CD14-positive monocyte (primary cell): ENCODE results near the gene C6orf132. TPM values are rescaled to one million over a fixed set of nuclear protein-coding genes. Genes with fewer than 3 reads are reported as not detected.

Experiments used
- DNase-seq, 3 donors: peaks; one replicate each; pipeline ENCODE4 v3.0.0-alpha.2; 2011 to 2022
- H2AFZ ChIP-seq: 2 replicates; pipeline ENCODE4 v1.6.0; 2012; ENCODE audit warnings: mild to moderate bottlenecking, low read depth, low read length, inconsistent platforms; ENCODE audit not compliant: insufficient read depth, poor library complexity, severe bottlenecking
- H3K27ac ChIP-seq, 2 donors: 1 replicate in 1 of 2; 2 replicates in 1 of 2; pipeline ENCODE4 v1.5.1; 2012 to 2013; ENCODE audit warnings: low read length in 2 of 2, control low read depth in 1 of 2, inconsistent platforms in 1 of 2, low read depth in 1 of 2, mild to moderate bottlenecking in 1 of 2
- H3K27me3 ChIP-seq, 2 donors: one replicate each; pipeline versions ENCODE4 v1.6.0 to v1.6.1; 2011 to 2013; ENCODE audit warnings: low read length in 2 of 2; ENCODE audit not compliant: control insufficient read depth in 2 of 2, insufficient read depth in 2 of 2
- H3K36me3 ChIP-seq, 2 donors: replicated peaks in 1 of 2; 1 replicate in 1 of 2; 2 replicates in 1 of 2; pipeline versions ENCODE4 v1.5.1 to v1.6.1; 2012 to 2013; ENCODE audit warnings: low read length in 2 of 2, control low read depth in 1 of 2, inconsistent platforms in 1 of 2, mild to moderate bottlenecking in 1 of 2; ENCODE audit not compliant: insufficient read depth in 2 of 2, control insufficient read depth in 1 of 2
- H3K4me1 ChIP-seq, 2 donors: 1 replicate in 1 of 2; 2 replicates in 1 of 2; pipeline versions ENCODE4 v1.5.1 to v1.6.1; 2012 to 2013; ENCODE audit warnings: low read length in 2 of 2, control low read depth in 1 of 2, inconsistent platforms in 1 of 2, mild to moderate bottlenecking in 1 of 2, moderate library complexity in 1 of 2; ENCODE audit not compliant: insufficient read depth in 2 of 2, control insufficient read depth in 1 of 2
- H3K4me2 ChIP-seq: replicated peaks from 2 replicates; pipeline ENCODE3; 2012; ENCODE audit warnings: low read length, moderate library complexity, mild to moderate bottlenecking; ENCODE audit not compliant: poor library complexity, severe bottlenecking; ENCODE audit errors: extremely low read depth
- H3K4me3 ChIP-seq, 3 experiments: fragments of 200-600 bp in 1 of 3; sonication (generic) in 1 of 3; replicated peaks in 1 of 3; 1 replicate in 2 of 3; 2 replicates in 1 of 3; pipeline ENCODE4 v1.5.1; 2011 to 2013; ENCODE audit warnings: low read length in 3 of 3, mild to moderate bottlenecking in 3 of 3, control low read depth in 2 of 3, low read depth in 2 of 3, inconsistent platforms in 1 of 3, moderate library complexity in 1 of 3
- H3K79me2 ChIP-seq: 2 replicates; pipeline ENCODE4 v1.6.0; 2012; ENCODE audit warnings: mild to moderate bottlenecking, control low read depth, inconsistent platforms, low read length, moderate library complexity; ENCODE audit not compliant: insufficient read depth
- H3K9ac ChIP-seq: 2 replicates; pipeline ENCODE4 v1.6.0; 2017; ENCODE audit warnings: low read length, mild to moderate bottlenecking; ENCODE audit not compliant: insufficient read depth, poor library complexity, severe bottlenecking
- H3K9me3 ChIP-seq, 2 donors: replicated peaks in 1 of 2; 1 replicate in 1 of 2; 2 replicates in 1 of 2; pipeline versions ENCODE4 v1.5.1 to v1.6.1; 2012 to 2013; ENCODE audit warnings: low read length in 2 of 2, control low read depth in 1 of 2; ENCODE audit not compliant: control insufficient read depth in 1 of 2, insufficient read depth in 1 of 2
- H4K20me1 ChIP-seq: 2 replicates; pipeline ENCODE4 v1.6.0; 2012; ENCODE audit warnings: mild to moderate bottlenecking, low read length, control low read depth, moderate library complexity; ENCODE audit not compliant: insufficient read depth
- H3K27ac Mint-ChIP-seq, 7 donors: one replicate each; pipeline ENCODE4 v1.8.0; 2020; ENCODE audit warnings: mild to moderate bottlenecking in 7 of 7, mixed read lengths in 7 of 7, moderate library complexity in 6 of 7, inconsistent platforms in 2 of 7
- H3K27me3 Mint-ChIP-seq, 3 donors: one replicate each; pipeline ENCODE4 v1.8.0; 2021 to 2022; ENCODE audit warnings: low read depth in 3 of 3, mild to moderate bottlenecking in 3 of 3, mixed read lengths in 3 of 3, moderate library complexity in 3 of 3, inconsistent platforms in 1 of 3
- H3K36me3 Mint-ChIP-seq, 2 donors: one replicate each; pipeline ENCODE4 v1.8.0; 2020; ENCODE audit warnings: mixed read lengths in 2 of 2, inconsistent platforms in 1 of 2, mild to moderate bottlenecking in 1 of 2
- H3K4me1 Mint-ChIP-seq: one replicate; pipeline ENCODE4 v1.8.0; 2020; ENCODE audit warnings: mild to moderate bottlenecking, mixed read lengths
- H3K4me3 Mint-ChIP-seq, 2 donors: one replicate each; pipeline ENCODE4 v1.8.0; 2020; ENCODE audit warnings: mild to moderate bottlenecking in 2 of 2, mixed read lengths in 2 of 2, moderate library complexity in 1 of 2
- H3K9me3 Mint-ChIP-seq, 7 donors: one replicate each; pipeline ENCODE4 v1.8.0; 2020 to 2022; ENCODE audit warnings: mixed read lengths in 7 of 7, mild to moderate bottlenecking in 6 of 7, moderate library complexity in 6 of 7, inconsistent platforms in 2 of 7
- WGBS: methylation state at CpG from one replicate; pipeline ENCODE4 v1.1.5; 2013; ENCODE audit warnings: missing lambda C conversion rate; ENCODE audit not compliant: insufficient coverage; 5-methylcytosine and 5-hydroxymethylcytosine counted together
- intact Hi-C, 2 donors: fragments of 100-400 bp; cut with micrococcal nuclease; formaldehyde crosslinking; loops; one replicate each; pipeline versions ENCODE4 v1.15.0 to v1.15.1; 2023
- polyA plus RNA-seq, 3 donors: library from polyadenylated mRNA; depleted of rRNA in 1 of 3; unstranded in 2 of 3; stranded (reverse) in 1 of 3; fragments of 300-500 nt in 2 of 3; fragments of >200 nt in 1 of 3; fragmentation: Illumina TruSeq in 2 of 3; gene quantifications; 1 replicate in 2 of 3; 2 replicates in 1 of 3; pipeline ENCODE4 v1.2.3, GENCODE V29; 2012 to 2021
- TF ChIP-seq, protein P1 (sequence below): fragments of 200-600 bp; IDR thresholded peaks from one replicate; pipeline ENCODE4 v1.8.0; 2022; ENCODE audit warnings: antibody characterized with exemption, mild to moderate bottlenecking

Gene C6orf132
- polyA plus RNA-seq, 3 donors, result not detected

DNA sequence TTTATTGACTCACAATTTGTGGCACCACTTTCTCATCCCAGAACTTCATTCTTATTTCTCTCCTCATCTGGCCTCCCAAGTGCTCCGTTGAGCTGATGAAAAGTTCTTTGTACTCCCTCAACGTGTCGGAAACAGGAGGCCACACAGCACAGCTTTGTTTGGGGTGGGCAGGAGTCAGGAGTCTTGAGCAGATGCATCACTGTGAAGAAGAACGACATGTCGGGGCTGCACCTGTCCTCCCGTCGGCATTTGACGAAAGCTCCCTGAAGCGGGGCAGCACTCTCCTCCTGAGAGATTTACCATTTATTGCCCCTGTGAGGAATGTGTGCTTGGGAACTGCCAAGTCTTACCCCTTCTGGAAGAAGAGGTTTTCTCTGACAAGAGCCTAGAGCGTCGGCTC, 64.0 kb downstream of the C6orf132 start:
- Histone ChIP-seq H3K27ac (no peak overlapping the region), H3K4me1 (no peaks in the 10 kb centered on the region), H3K9ac (no peak overlapping the region), H3K79me2 (no peaks in the 10 kb centered on the region), H2AFZ (no peak overlapping the region), H3K36me3 (peaks cover 59 to 80% of the 10 kb centered on the region in 2 donors), H4K20me1 (peaks cover 5% of the 10 kb centered on the region), H3K9me3 (no peaks in the 10 kb centered on the region), H3K4me3 (no peak overlapping the region), H3K27me3 (no peaks in the 10 kb centered on the region), H3K4me2 (no peak overlapping the region)
- Mint-ChIP-seq H3K9me3 (no peaks in the 10 kb centered on the region), H3K36me3 (peaks cover 70 to 94% of the 10 kb centered on the region in 2 donors), H3K27me3 (peaks cover 0 to 2% (median 1%) of the 10 kb centered on the region in 3 donors), H3K4me3 (no peak overlapping the region), H3K27ac (peak overlapping the region in 1 of 7 donors; percentile 10), H3K4me1 (peaks cover 12% of the 10 kb centered on the region)
- WGBS, result 100% methylated on average over 6 of the region's 11 CpGs
- no peak for DNase-seq
- TF ChIP-seq, protein P1, sequence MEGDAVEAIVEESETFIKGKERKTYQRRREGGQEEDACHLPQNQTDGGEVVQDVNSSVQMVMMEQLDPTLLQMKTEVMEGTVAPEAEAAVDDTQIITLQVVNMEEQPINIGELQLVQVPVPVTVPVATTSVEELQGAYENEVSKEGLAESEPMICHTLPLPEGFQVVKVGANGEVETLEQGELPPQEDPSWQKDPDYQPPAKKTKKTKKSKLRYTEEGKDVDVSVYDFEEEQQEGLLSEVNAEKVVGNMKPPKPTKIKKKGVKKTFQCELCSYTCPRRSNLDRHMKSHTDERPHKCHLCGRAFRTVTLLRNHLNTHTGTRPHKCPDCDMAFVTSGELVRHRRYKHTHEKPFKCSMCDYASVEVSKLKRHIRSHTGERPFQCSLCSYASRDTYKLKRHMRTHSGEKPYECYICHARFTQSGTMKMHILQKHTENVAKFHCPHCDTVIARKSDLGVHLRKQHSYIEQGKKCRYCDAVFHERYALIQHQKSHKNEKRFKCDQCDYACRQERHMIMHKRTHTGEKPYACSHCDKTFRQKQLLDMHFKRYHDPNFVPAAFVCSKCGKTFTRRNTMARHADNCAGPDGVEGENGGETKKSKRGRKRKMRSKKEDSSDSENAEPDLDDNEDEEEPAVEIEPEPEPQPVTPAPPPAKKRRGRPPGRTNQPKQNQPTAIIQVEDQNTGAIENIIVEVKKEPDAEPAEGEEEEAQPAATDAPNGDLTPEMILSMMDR, result no peak
- intact Hi-C loops, result no loop called here

DNA sequence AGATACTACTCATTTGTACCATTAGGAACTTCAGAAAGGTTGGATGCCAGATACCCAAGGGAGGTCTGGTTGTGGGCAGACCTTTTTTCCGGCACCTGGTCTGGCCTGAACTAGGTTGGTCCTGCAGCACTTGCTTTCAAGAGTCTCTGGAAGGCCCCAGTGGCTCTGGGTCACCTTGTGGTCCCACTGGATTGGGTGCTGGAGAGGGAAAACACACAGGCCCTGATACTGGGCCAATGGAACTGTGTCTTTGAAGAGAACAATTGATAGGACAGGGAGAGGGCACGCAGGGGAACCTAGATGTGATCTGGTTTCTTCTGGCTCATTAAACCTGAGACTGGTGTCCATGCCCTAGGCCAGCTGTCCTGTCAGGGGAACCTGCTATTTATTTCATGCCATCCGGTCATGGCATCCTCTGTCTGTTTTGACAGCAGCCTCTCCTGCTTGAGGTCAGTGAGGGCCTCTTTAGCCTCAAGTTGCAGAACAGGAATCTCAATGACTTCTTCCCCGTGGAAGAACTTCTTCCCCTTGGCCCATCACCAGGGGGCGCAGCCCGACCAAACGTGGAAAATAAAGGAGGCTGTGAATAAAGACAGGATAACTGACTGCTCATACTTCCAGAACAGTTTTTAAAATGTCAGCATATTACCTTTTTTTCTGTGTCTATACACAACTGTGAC, 67.1 kb downstream of the C6orf132 start:
- H3K27me3 Mint-ChIP-seq, result peaks cover 0 to 4% (median 2%) of the 10 kb centered on the region in 3 donors
- WGBS, result 92% methylated on average over 3 of the region's 7 CpGs
- no peaks in the 10 kb centered on the region for H3K9me3 Mint-ChIP-seq
- H2AFZ ChIP-seq, result no peak overlapping the region
- H3K27ac ChIP-seq, result no peak overlapping the region
- H3K4me2 ChIP-seq, result no peak overlapping the region
- no peak overlapping the region for H3K4me3 ChIP-seq
- H3K36me3 ChIP-seq, result peaks cover 75 to 96% of the 10 kb centered on the region in 2 donors
- peaks cover 71 to 91% of the 10 kb centered on the region in 2 donors for H3K36me3 Mint-ChIP-seq
- TF ChIP-seq, protein P1, result peak; percentile 79
- no peaks in the 10 kb centered on the region for H3K79me2 ChIP-seq
- intact Hi-C loops, result loop anchor here (1.0 to 2.0 kb wide), 2 partner anchors 91 to 92 kb away; no protein-coding TSS in a partner anchor
- H3K9ac ChIP-seq, result no peak overlapping the region
- H4K20me1 ChIP-seq, result peaks cover 5% of the 10 kb centered on the region
- H3K4me1 Mint-ChIP-seq, result no peaks in the 10 kb centered on the region
- no peak overlapping the region for H3K4me3 Mint-ChIP-seq
- no peaks in the 10 kb centered on the region for H3K9me3 ChIP-seq
- no peaks in the 10 kb centered on the region for H3K27me3 ChIP-seq
- peak overlapping the region in 1 of 7 donors; percentile 41 for H3K27ac Mint-ChIP-seq
- no peaks in the 10 kb centered on the region for H3K4me1 ChIP-seq
- peak; percentile 22 to 37 (median 33) for DNase-seq
